Ramos (cell line): ENCODE results near the gene KLC1.

Experiments
- in situ Hi-C: fragments of 300-500 bp; cut with MboI; formaldehyde crosslinking; loops from one replicate; pipeline ENCODE4 v1.14.3; 2022; ENCODE audit warnings: low sequenced_read_pairs; ENCODE audit not compliant: unreplicated experiment

The KLC1 gene

DNA sequence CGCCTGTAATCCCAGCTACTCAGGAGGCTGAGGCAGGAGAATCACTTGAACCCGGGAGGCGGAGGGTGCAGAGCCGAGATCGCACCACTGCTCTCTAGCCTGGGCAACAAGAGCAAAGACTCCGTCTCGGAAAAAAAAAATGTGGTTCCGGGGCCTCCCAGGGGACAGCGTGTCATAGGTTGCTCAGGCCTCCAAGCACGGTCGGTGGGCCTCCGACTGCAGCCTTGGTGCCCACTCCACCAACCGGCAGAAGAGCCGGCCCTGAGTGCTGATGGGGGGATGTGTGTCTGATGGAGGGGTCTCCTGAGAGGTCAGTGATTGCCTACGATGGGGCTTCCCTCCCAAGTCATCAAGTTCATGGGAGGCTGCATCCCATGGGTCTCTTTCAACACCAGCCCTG is 102.5 kb downstream of the KLC1 start:
- in situ Hi-C loops: no loop called here

DNA sequence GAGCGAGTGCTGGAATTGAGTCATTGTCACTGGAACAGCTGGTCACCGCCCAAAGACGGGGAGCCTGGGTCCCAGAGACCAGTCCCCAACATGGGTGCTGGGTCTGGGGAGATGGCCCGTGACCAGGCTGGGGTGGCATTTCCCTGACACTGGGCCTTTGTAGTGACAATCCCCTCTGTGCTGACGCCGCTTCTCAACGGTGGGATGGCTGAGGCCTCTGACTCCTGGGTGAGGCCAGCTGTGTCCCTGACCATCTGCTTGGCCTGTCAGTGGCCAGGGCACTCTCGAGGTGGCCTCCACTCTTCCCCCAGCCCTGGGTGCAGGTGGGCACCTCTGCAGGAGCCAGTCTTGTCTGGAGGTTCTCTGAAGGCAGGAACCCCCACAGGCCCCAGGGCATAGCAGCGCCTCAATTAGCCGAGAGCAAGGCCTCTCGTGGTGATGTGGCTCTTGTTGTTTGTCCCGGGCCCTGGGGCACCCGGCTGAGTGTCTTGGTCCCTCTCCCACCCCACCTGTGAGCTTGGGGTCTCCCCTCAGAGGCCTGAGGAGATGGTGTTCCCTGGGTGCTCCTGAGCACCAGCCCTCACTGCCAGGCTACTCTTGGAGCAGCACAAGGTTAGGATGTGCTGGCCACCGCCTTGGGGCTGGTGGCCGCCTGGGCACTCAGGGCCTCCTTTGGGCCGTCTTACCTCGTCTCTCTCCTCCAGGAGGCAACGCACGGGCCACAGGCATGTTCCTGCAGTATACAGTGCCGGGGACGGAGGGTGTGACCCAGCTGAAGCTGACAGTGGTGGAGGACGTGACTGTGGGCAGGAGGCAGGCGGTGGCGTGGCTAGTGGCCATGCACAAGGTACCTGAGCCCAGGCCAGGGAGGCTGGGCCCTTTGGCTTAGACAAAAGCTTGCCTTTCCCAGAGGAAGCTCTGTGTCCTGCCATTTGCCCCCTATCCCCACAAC is 103.2 kb downstream of the KLC1 start:
- in situ Hi-C loops: no loop called here

DNA sequence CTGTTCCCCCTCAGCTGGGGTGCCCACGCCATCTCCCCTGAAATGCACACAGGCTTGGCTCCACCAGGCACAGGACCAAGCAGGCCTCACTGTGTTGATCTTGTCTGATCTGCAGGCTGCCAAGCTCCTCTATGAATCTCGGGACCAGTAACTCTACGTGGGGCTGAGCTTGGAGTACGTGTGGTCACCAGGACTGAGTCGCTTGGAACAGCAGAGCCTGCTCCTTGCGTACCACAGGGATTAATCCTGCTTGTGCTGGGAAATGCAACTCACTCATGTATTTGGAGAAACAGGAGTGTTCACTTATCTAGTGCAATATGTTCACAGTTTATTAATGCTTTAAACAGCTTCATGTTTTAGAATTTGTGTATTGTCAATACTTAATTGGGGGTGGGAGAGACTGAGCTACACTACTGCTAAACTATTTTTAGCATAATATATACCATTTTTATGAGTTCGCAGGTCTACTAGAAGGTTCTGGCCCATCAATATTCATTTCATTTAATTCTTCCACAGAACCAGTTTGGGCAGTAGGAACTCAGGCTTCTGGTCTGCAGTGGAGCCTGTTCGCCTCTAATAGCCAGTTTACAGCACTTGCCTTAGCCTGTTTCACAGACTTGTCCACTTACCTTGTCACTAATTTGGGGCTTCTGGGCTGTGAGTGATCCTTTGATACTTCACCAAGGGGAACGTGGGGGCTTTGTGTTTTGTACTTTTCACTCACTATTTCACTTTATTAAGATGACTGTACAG is 104.0 kb downstream of the KLC1 start:
- in situ Hi-C loops: no loop called here

DNA sequence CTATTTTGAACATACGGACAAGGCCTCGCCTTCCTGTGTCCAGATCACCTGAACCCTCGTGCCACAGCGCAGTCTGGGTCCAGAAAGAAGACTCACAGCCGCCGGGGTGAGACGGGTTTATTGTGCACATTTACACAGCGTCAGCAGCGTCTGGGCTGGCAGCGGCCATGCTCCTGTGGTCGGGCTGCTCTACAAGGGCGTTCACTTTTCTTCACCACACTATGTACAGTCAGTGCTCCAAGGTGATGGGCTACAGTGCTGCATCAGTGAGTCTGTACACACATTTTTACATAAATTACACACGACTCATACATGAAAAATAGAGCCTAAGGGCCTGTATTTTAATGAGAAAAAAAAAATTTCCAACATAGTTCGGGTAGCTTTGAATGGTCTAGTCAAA is 104.6 kb downstream of the KLC1 start:
- in situ Hi-C loops: no loop called here

DNA sequence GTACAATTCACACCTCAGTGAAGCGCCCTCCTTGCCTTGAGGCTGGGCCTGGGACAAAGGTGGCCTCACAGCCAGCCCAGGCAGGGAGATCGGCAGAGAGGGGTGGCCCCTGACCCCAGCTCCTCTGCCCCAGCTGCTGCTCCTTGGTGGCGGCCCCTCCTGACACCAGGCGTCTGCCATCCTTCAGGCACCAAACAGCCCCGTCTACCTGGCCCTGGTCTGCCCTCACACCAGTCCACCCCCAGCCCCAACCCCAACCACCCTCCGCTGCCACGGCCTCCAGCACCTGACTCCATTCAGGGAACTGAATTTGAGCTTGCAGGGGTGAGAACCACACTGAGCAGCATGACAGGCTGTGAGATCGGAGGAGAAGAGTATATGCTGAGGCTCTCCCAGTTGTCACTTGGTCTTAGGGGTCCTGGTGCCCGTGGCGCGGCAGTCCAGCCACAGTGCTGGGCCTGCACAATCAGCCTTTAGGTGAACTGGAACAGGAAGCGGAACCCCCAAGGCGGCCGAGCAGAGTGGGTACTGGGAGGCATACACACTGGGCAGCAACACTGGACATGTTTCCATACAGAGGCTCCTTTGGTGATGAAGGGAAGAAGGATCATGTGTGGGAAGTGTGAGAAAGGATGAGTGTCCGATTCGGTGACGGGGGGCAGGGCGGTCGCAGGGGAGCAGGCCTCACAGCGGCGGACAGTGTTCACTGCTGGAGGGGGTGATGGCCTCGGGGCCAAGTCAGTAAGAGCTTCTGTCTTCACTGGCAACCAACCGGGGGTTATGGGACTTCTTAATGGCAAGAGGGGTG is 105.3 kb downstream of the KLC1 start:
- in situ Hi-C loops: no loop called here

DNA sequence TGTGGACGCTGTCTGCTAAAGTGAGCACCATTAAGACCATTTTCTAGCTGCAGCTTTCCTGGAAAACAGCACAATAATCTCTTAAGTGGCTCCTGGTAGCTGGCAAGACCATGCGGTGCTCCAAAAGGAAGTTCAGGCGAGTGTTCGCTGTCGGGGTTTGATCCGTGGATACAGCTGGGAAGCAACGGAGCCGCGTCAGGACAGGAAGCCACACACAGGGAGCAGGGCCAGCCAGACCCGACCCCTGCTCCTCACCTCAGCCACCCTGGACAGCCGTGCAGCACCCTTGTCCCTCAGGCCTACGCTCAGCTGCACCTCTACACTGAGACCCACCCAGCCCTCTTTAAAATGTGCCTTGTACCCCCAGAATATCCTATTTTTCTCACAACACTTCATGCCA is 106.0 kb downstream of the KLC1 start:
- in situ Hi-C loops: no loop called here

DNA sequence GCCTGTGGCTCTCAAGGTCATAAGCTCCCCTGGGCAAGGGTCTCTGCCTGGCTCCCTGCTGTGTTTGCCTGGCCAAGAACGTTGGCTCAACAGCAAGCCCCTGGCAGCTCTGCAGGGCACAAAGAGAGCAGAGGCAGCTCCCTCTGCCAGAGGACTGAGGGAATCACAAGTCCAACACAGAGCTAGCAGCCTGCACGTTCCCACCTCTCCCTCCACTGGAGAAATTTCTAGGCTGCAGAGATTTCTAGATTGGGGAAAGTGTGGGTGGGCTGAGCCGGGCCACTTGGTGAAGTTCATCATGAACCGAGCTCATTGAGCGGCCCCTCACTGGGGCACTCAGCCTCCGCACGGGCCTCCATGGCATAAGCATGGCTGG is 106.4 kb downstream of the KLC1 start:
- in situ Hi-C loops: no loop called here

DNA sequence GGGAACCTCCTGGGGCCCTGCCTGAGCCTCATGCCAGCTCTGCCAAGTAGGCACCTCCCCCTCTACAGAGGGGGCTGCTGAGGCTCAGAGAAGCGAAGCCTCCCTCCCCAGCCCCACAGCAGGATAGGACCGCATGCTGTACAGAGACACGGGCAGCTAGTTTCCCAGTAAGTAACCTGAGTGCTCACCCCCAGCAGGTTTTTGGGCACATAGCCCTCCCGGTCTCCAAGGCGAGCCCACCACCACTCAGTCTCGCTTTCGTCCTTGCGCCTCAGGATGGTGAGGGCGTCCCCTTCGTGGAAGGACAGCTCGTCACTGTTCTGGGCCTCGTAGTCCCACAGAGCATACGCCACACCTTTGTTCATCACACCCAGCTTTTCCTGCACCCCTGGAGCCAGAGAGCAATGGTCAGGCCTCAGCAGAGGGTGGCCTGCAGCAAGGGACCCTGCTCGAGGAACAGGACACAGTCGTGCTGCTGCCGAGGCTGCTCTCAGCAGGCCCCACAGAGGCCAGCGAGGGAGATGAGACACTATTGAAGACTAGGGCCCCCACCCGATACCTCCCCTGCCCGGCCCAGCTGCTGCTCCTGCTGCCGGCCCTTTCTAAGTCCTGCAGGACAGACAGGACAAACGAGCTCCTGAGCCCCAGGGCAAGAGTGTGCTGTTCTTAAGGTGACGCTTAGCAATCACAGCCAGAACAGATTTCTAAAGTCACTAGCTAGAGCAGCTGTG is 107.0 kb downstream of the KLC1 start:
- in situ Hi-C loops: no loop called here

DNA sequence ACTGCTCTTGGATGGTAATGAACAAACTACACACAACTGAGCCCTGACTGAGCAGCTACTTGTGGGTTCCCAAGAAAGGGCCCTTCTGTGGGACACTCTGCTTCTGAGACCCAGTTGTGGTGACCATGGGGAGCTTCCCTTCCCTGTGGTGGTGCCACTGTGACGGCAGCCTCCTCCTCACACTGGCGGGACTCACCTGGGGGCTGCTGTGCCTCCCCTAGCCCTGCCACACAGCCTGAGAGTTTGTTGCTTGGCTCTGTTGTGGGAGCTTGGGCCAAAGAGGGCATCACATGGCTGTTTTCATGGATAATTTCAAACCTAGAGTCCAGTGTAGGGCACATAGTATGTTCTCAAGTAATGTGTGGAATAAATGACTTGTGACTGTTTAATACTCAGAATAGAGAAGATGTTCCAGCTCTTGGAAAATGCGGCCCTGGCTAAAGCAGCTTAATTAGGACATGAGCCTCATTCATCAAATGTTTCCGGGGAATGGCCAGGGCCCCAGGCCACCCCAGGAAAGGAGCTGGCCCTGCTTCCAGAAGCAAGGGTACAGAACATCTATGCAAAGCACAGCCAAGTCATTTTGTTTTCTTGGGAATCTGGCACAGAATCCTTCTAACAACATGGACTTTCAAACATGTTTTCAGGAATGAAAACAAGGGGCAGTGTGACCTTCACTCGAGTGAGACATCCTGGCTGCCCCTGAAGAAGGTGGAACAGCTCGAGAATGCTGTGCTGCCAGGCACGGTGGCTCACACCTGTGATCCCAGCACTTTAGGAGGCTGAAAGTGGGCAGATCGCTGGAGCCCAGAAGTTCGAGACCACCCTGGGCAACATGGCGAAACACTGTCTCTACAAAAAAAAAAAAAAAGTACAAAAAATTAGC is 107.8 kb downstream of the KLC1 start:
- in situ Hi-C loops: no loop called here

DNA sequence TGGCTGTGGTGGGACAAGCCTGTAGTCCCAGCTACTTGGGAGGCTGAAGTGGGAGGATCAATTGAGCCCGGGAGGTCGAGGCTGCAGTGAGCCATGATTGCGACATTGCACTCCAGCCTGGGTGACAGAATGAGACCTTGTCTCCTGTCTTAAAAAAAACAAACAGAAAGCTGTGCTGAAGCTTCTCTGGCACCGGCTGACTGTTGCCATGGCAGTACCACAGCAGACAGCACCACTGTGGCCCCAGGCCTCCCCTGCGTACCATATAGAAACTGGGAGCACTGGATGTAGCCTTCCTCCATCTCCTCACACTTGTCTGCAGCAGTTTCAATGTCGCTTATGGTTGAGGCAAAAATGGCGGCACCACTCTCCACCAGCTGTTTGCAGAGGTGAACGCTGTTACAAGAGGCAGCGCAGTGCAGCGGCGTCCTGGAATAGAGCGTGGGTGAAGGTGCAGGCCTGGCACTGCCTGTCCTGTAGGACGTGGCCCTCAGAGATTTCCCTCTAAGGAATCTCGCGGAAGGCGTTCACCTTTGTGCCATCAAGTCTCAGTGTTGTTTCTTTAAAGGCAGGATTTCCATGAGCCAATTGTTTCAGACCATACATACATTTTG is 108.5 kb downstream of the KLC1 start:
- in situ Hi-C loops: no loop called here

DNA sequence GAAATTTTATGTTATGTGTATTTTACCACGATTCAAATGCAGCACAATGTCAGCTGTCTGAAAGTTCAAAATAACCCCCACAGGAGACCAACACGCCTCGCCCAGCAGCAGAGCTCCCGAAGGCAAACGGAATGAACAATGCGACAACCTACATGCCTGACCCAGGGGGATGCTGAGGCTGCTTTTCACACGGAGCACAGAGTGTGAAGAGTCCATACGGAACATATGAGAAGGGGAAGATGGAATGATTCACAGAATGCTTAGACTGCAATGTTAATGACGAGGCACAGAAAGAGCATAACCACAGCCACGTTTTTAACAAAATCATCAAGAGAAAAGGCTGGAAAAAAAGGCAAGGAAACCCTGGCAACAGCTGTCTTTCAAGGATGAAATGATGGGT is 109.2 kb downstream of the KLC1 start:
- in situ Hi-C loops: no loop called here

DNA sequence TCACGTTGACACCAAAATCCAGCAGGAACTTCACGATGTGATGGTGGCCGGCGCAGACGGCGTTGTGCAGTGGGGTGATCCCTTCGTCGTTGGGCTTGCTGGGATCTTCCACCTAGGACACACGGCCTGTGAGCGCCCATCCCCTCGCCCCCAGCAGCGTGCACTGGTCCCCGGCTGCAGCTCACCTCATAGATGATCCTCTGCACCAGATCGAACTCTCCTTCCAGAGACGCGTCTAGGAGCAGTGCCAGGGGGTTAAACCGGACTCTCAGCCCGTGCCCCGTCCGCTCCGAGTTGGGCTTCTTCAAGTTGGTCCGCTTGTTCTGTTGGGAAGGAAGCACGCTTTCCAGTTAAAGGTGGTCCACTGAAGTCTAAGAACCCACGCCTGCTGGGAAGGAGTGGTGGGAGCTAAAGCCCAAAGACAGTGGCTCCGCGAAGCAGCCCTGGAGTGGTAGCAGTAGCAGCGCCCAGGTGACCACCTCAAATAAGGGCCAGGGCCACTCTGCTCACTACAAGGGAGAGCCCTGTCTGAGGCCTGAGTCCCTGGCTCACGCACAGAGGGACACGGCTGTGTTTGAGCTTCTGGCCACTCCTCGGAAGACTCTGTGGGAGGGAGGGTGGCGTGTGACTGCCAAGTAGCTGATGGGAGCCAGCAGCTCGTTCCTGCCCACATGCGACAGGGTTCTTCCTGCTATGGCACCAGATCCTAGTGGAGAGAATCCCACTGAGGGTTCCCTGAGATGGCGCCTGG is 109.9 kb downstream of the KLC1 start:
- in situ Hi-C loops: no loop called here

DNA sequence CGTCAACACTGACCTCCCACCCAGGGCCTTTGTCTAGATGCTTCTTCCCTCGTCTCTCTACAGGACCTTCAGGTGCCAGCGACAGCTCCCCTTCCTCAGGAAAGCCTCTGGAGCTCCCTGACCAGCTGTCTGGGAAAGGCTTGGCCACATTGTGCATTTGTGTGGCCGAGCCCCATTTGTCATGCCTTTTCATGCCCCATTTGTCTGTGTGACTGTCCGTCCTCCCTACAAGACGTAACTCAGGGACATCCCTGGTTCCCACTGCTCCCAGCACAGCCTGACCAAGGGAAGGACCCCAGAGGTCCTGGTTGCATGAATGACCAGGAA is 110.4 kb downstream of the KLC1 start:
- in situ Hi-C loops: no loop called here

DNA sequence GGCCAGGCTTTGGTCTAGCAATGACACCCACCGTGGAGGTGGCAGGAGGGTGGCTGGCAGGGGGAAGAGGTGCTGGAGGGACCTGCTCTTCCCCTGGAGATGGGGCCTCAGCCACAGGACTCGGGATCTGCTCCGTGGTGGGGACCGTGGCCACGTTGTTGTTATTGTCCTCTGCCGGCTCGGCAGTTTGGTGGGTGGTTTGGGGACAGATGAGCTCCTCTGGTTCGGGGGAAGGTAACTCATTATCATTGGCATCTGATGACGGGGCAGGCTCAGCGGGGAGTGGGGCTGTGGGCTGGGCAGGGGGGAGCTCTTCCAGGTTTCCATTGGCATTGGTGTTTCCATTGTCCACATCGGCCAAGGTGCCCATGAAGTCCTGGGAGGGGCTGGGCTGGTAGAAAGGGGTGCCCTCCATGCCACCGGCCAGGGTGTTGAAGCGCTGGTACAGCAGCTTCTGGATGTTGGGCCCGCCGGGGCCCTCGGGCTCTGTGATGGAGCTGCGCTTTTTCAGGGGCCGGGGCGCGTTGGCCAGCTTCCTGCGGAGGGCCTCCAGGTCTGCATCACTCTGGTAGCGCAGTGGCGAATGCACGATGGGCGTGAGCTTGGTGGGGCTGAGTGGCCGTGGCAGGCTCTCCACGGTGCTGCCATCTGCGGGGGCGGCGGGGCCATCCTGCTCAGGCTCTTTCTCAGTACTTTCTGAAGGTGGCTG is 110.9 kb downstream of the KLC1 start:
- in situ Hi-C loops: no loop called here

DNA sequence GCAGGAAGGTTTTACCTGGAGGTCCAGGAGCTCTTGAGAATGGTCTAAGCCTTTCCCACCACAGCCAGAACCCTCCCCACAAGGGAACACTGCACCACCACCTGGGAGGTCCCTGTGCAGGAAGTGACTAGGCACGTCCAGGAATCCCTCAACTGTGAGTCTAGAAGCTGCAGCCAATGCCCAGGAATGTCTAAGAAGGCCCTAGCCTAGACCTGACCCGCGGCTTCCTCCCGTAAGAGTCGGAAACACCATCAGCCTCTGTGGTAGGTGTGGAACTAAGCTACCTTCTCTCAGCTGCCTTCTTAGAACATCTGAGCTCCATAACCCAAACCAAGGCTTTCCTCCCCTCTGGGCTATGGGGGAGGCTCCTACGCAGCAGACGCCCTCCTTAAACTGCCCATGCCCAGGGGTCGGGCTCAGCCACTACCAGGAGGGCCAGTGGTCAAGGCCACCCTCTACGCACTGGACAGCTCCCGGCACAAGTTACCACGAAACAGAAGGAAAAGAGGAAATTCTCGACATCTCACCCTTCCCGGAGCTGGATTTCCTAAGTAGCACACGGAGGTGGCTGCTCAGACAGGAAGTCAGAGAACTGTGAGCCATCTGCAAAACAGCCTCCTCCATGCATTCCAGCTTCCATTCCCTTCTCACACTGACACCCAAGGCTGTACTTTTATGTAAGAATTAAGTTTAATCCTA is 112.1 kb downstream of the KLC1 start:
- in situ Hi-C loops: no loop called here

DNA sequence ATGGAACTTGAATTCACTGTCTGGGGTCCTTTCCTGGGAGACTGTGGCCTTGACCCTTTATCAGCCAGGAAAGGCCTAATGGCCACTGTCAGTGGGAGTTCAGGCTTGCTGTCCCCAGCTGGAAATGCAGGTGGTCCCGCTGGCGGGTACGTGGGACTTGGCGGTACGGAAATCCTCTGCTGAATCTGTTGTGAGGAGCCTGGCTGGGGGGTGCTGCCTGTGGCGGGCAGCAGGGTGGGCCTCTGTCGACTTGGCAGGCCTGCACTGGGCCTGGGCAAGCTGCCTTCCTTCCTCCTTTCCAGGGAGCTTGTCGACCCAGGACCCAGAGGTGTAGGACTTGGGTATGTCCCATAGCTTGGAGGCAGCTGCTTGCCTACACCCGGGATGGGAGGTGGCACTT is 112.9 kb downstream of the KLC1 start:
- in situ Hi-C loops: no loop called here
